Measurements from ENCODE around the gene LGALS8. TPM values are rescaled to one million over a fixed set of nuclear protein-coding genes. Genes with fewer than 3 reads are reported as not detected.
"Not testable (repeated sequence)": the region's sequence is repeated elsewhere in the genome, so short reads cannot be mapped to it uniquely, and the experiment has no call there.

Gene LGALS8
- 58.4 and 64.8 TPM in 2 replicates for total RNA-seq (ENCODE audit: low replicate concordance)

GRCh38 chr1:236523704-236524141 is at the start of gene LGALS8:
Gene LGALS8 (plus strand): TSS chr1:236523982. CDS start chr1:236526071, 2,089 bp downstream.
- DNase-seq (ENCODE audit: low read depth): peak; percentile 75
- TF ChIP-seq, protein P1, sequence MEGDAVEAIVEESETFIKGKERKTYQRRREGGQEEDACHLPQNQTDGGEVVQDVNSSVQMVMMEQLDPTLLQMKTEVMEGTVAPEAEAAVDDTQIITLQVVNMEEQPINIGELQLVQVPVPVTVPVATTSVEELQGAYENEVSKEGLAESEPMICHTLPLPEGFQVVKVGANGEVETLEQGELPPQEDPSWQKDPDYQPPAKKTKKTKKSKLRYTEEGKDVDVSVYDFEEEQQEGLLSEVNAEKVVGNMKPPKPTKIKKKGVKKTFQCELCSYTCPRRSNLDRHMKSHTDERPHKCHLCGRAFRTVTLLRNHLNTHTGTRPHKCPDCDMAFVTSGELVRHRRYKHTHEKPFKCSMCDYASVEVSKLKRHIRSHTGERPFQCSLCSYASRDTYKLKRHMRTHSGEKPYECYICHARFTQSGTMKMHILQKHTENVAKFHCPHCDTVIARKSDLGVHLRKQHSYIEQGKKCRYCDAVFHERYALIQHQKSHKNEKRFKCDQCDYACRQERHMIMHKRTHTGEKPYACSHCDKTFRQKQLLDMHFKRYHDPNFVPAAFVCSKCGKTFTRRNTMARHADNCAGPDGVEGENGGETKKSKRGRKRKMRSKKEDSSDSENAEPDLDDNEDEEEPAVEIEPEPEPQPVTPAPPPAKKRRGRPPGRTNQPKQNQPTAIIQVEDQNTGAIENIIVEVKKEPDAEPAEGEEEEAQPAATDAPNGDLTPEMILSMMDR (IDR thresholded peaks at IDR 0.05; ENCODE audit: insufficient read depth, low read length): no peak
- H3K4me3 ChIP-seq (ENCODE audit: low read depth, low read length): peak within 1 kb of the TSS; percentile 97

DNA sequence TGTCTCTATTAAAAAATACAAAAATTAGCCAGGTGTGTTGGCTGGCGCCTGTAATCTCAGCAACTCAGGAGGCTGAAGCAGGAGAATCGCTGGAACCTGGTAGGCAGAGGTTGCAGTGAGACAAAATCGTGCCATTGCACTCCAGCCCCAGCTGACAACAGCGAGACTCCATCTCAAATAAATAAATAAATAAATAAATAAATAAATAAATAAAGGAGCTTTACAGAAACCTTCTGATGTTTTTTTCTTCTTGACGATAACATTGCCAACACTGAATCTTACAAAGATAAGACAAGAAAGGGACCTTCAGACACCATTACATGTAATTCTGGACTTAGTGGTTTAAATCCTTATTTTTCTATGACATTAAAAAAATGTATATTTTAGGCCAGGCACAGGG is 47.8 kb upstream of the LGALS8 start:
- no peak overlapping the region for H3K4me3 ChIP-seq (ENCODE audit: low read depth, low read length)
- no peak for DNase-seq (ENCODE audit: low read depth)
- TF ChIP-seq, protein P1 (IDR thresholded peaks at IDR 0.05; ENCODE audit: insufficient read depth, low read length): no peak

GRCh38 chr1:236480758-236481436 is 42.9 kb upstream of the LGALS8 start:
- TF ChIP-seq, protein P1 (IDR thresholded peaks at IDR 0.05; ENCODE audit: insufficient read depth, low read length): no peak
- no peak for DNase-seq (ENCODE audit: low read depth)
- no peak overlapping the region for H3K4me3 ChIP-seq (ENCODE audit: low read depth, low read length)

DNA sequence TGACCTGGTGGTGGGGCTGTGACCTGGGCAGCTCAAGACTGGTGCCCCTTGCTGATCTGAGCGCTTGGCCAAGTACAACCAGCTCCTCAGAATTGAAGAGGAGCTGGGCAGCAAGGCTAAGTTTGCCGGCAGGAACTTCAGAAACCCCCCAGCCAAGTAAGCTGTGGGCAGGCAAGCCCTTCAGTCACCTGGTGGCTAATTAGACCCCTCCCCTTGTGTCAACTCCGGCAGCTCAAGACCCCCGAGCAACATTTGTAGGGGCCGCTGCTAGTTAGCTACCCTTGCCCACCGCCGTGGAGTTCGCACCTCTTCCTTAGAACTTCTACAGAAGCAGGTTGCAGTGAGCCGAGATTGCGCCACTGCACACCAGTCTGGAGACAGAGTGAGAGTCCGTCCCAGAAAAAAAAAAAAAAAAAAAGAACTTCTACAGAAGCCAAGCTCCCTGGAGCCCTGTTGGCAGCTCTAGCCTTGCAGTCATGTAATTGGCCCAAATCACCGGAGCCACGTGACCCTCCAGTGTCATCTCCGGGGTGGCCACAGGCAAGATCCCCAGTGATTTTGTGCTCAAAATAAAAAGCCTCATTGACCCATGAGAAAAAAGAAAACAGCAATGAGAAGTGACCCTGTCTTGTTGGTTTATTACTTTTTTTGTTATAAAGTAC is 39.3 kb upstream of the LGALS8 start:
- no peak overlapping the region for H3K4me3 ChIP-seq (ENCODE audit: low read depth, low read length)
- TF ChIP-seq, protein P1 (IDR thresholded peaks at IDR 0.05; ENCODE audit: insufficient read depth, low read length): no peak
- no peak for DNase-seq (ENCODE audit: low read depth)

GRCh38 chr1:236486356-236487002 is 37.3 kb upstream of the LGALS8 start:
- TF ChIP-seq, protein P1 (IDR thresholded peaks at IDR 0.05; ENCODE audit: insufficient read depth, low read length): no peak
- H3K4me3 ChIP-seq (ENCODE audit: low read depth, low read length): no peak overlapping the region
- no peak for DNase-seq (ENCODE audit: low read depth)

- not testable (repeated sequence) for DNase-seq (ENCODE audit: low read depth); H3K4me3 ChIP-seq (ENCODE audit: low read depth, low read length)
These were observed 34.6 kb upstream of the LGALS8 start for GRCh38 chr1:236489161-236489560.

All from fibroblast of the aortic adventitia (primary cell).